ENCODE results near the gene ZDHHC13. TPM values are rescaled to one million over a fixed set of nuclear protein-coding genes. Genes with fewer than 3 reads are reported as not detected.

The ZDHHC13 gene
- total and polyA plus RNA-seq, 2 of the 8 experiments (the other 6 are each of a cell fraction or from before 2014, with no cell fraction given) = 22.4 to 24.1 TPM

GRCh38 chr11:19156892-19157291, 39.9 kb downstream of the ZDHHC13 start (continued):
- TF ChIP-seq BCL11A (IDR thresholded peaks at IDR 0.05; ENCODE audit: low read depth in 2 of 2, low read length in 2 of 2) (no peak), SAP30 (IDR thresholded peaks at IDR 0.05; ENCODE audit: insufficient read depth, insufficient replicate concordance, low read length) (no peak), PHF8 (conservative IDR thresholded peaks at IDR 0.05; ENCODE audit: low read depth, low read length) (no peak)
